Measurements from ENCODE around the gene ZPLD1. TPM values are rescaled to one million over a fixed set of nuclear protein-coding genes. Genes with fewer than 3 reads are reported as not detected.

The ZPLD1 gene
- total and polyA plus RNA-seq, 2 of the 8 experiments (the other 6 are each of a cell fraction or from before 2014, with no cell fraction given), result not detected

DNA sequence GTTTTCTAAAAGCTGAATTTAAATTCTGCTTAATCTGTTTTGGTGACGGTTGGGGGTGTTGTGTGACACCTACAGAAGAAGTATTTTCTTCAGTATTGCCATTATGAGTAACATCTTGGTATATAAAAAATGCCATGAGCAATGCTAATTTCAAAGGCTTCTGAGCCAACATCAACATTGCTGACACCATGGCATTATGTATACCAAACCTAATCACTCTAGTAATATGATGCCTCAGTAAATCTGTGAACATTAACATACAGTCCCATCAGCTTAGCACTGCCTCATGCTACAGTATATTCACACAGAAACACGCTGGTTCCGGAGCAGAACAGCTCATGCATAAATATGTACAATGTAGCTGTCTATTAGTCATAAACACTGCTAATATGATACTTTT lies 75.8 kb downstream of the ZPLD1 start (continued):
- no peak for TF ChIP-seq SIN3A (conservative IDR thresholded peaks at IDR 0.05 in 1 of 2, IDR thresholded peaks at IDR 0.05 in 1 of 2; ENCODE audit: low read depth in 1 of 2, low read length in 2 of 2)
- TF ChIP-seq MAX (IDR thresholded peaks at IDR 0.05), result no peak
